GM18505 (cell line): ENCODE data around the gene GTF3C1.

Source experiments
- ATAC-seq: cut with Tn5 transposase; IDR thresholded peaks from one replicate; pipeline ENCODE4 v1.9.1; 2021; ENCODE audit not compliant: unreplicated experiment
- POLR2A ChIP-seq: IDR thresholded peaks from 4 replicates; pipeline ENCODE4 v1.6.1; 2011; ENCODE audit warnings: borderline replicate concordance; ENCODE audit not compliant: insufficient read depth, insufficient read length; ENCODE audit errors: extremely low read depth

GTF3C1 gene

DNA sequence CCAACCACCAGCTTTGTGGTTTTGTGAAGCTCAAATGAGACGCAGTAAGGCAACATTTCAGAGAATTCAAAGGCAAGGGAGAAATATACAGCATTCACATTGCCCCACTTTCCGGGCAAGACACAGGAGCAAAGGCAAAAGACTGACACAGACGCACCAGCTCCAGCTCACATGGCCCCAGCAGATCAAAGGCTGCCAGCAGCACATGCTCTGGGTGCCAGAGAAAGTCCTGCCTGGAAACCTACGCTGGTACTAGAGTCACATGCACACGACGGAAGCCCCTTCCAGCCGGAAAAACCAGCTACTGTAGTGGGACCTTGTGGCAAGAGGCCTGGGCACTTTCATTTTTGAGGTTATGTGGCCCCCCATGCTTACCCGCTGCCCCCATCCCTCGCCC lies 50.1 kb downstream of the GTF3C1 start:
- TF ChIP-seq POLR2A = no peak
- no peak for ATAC-seq

DNA sequence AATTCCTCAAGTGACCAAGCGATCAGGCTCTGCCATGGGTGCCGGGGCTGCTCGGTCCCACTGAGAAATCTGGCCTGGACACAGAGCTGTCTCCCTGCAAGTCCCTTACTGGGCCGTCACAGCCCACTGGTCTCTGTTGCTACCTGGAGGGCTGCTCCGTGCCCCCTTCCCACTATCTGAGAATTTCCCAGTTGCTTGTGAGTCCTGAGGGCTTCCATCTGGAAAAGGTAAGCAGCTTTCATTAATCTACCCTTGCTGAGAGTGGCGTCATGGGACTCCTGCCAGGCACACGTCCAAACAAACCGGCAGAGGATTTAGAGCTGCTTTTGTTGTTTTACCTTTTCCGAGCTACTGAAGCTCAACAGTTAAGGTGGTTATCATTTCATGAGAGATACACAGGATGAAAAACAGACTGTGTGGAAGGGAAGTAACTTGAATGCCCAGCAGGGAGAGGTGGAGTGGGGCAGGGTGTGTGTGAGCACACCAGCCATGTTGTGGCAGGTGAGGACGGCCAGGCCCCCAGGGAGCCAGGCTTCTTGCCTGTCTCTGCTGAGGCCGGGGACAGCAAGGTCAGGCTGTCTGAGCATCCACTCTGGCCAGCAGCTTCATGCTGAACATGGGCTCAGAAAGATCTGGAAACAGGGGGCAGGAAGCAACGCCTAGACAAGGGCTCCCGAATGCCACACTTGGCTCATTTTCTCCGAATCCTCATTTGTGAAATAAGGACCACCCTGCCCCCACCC lies 50.6 kb downstream of the GTF3C1 start:
- TF ChIP-seq POLR2A = no peak
- no peak for ATAC-seq

DNA sequence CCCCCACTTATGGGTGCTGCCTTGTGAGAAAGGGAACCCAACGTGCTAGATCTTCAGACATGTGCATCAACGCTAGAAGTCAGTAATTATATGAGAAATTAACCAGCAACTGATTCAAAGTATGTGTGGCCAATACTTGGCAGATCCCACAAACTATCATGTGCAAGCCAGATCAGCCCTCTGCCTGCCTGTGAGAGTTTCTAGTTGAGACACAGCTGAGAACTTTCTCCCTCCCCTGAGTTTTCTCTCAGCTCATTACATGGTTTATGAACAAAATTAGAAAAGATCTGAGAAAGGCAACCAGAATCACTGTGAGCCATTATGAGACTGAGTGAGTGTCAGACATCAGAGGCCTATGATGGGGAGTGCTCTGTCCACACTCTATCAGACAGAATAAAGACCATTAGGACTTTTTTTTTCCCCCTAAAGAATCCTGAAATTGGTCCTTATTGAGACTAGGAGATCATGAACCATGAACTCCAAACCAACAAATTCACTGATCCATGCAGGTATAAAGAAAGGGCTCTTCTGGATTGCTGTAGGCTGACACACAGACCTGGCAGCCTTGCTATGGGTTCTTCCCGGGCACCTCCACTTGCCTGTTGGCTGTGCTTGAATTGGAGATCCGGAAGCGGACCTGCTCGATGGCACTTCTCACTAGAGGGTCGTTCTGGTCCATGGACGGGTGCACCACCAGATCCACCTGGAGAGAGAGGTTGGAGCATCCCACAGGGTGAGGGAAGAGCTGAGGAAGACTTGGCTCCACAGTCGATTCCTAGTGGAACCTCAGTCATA lies 51.5 kb downstream of the GTF3C1 start:
- TF ChIP-seq POLR2A = no peak
- ATAC-seq = no peak

DNA sequence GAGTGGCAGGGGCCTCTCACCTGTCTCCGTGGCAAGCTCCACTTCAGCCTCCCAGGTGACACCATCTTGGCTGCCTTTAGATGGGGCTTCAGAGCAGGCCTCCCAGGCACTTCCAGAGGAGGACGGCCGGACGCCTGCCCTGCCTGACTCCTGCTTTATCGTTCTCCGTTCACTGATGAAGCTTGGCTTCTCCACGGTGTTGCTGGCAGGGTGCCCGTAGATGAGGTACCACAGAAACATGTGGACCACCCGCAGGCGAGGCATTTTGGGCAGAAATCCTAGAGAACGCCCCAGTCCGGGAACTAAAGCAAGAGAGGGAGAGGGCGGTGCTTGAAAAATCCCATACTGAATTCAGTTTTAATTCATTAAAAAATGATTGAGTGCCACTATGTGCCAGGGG lies 54.5 kb downstream of the GTF3C1 start:
- ATAC-seq = no peak
- no peak for TF ChIP-seq POLR2A

GRCh38 chr16:27492588-27492979 lies 57.1 kb downstream of the GTF3C1 start:
- no peak for TF ChIP-seq POLR2A
- ATAC-seq = no peak

GRCh38 chr16:27491894-27492587 lies 57.7 kb downstream of the GTF3C1 start:
- ATAC-seq = no peak
- TF ChIP-seq POLR2A = no peak

- no peak for TF ChIP-seq POLR2A
- ATAC-seq = no peak
Observed at GRCh38 chr16:27489906-27490305, 59.8 kb downstream of the GTF3C1 start.

DNA sequence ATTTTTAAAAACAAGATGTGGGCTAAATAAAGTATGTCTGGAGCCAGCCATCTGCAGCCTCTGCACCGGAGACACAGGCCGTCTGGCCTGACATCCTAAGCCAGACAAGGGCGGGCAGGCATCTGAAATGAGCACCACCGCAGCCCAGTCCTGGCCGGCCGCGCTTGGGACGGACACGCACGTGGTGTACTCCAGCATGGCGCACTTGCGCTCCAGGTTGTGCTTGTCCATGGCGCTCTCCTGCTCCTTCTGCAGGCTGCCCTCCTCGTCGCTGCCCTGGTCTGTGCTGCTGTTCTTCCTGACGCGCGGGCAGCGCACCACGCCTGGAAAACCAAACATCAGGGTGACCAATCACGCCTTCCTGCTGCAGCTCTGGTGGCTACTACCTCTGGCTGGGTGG lies 60.3 kb downstream of the GTF3C1 start:
- ATAC-seq = no peak
- TF ChIP-seq POLR2A = no peak

- no peak for ATAC-seq
- TF ChIP-seq POLR2A = no peak
Observed at GRCh38 chr16:27486760-27487159, 63.0 kb downstream of the GTF3C1 start.

- no peak for TF ChIP-seq POLR2A
- no peak for ATAC-seq
Observed at GRCh38 chr16:27486344-27486743, 63.4 kb downstream of the GTF3C1 start.

GRCh38 chr16:27485811-27486210 lies 63.9 kb downstream of the GTF3C1 start:
- no peak for TF ChIP-seq POLR2A
- no peak for ATAC-seq

DNA sequence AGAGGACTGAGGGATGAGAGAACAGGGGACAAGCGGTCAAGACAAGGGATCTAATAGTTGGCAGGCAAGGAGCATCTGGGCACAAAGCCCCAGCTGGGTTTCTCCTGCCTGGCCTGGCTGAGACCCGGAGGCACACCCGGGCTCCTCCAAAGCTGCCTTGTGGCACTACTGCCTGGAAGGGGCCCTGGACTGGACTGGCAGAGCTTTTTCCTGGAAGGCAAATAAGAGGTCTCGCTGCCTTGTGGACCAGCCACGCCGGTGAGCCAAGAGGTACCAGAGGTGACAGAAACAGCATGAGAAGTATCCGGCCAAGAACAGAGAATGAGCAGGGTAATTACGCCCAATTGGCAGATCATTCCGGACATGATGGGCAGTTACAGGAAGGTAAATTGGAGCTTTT lies 64.6 kb downstream of the GTF3C1 start:
- ATAC-seq = no peak
- TF ChIP-seq POLR2A = no peak

DNA sequence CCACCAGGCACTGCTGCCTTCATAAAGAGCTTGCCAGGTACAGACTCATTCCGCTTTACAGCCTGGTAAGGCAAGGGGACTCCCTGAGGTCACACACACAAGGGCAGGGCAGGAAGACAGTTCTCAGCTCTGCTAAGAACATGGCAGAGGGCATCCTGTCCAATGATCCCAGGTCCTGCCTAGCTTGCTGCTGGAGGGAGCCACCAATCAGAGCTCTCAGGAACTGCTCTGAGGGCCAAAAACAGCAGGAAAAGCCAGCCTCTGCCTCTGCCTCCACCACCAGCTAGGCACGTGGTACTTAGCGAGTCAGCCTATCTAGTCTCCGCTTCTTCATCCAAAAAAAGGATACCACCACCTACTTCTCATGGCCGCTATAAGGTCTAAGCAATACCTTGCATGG lies 66.1 kb downstream of the GTF3C1 start:
- no peak for TF ChIP-seq POLR2A
- no peak for ATAC-seq

DNA sequence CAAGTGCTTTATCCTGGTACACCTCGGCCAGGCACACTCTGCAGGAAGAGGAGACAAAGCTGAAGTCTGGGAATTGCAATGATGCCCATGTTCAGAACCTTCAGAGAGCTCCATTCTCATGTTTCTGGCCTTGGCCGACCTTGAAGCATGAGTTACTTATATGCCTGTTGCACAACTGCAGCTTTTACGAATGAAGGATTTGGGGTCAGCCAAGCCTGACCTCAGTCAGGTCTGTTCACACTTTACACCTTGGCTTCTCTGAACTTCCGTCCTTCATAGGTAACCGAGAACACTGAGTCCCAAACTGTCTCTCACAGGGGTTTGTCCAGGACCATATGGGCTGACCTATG lies 66.7 kb downstream of the GTF3C1 start:
- ATAC-seq = no peak
- TF ChIP-seq POLR2A = no peak
